Rectal smooth muscle tissue (tissue), 1 donor: Measurements from ENCODE around the gene DUSP21.
"Not testable (repeated sequence)": the region's sequence is repeated elsewhere in the genome, so short reads cannot be mapped to it uniquely, and the experiment has no call there.

ENCODE experiments used
- H3K27ac ChIP-seq: one replicate; pipeline ENCODE4 v1.7.0; 2013; ENCODE audit warnings: low read depth, low read length, inconsistent platforms
- H3K27me3 ChIP-seq: one replicate; pipeline ENCODE4 v1.7.0; 2013; ENCODE audit warnings: low read length; ENCODE audit not compliant: control insufficient read depth, insufficient read depth
- H3K36me3 ChIP-seq: one replicate; pipeline ENCODE4 v1.7.0; 2013; ENCODE audit warnings: low read length; ENCODE audit not compliant: control insufficient read depth, insufficient read depth
- H3K4me1 ChIP-seq: one replicate; pipeline ENCODE4 v1.7.0; 2013; ENCODE audit warnings: low read length; ENCODE audit not compliant: control insufficient read depth, insufficient read depth
- H3K4me3 ChIP-seq: one replicate; pipeline ENCODE4 v1.7.0; 2013; ENCODE audit warnings: low read length
- H3K9ac ChIP-seq: one replicate; pipeline ENCODE4 v1.7.0; 2013; ENCODE audit warnings: low read length

The DUSP21 gene

GRCh38 chrX:44882635-44883034, 38.8 kb downstream of the DUSP21 start:
- Histone ChIP-seq H3K9ac (no peak overlapping the region), H3K4me1 (no peaks in the 10 kb centered on the region), H3K36me3 (no peaks in the 10 kb centered on the region)

GRCh38 chrX:44884944-44885343, 41.1 kb downstream of the DUSP21 start:
- Histone ChIP-seq H3K4me3 (no peak overlapping the region), H3K9ac (no peak overlapping the region), H3K27me3 (no peaks in the 10 kb centered on the region), H3K36me3 (no peaks in the 10 kb centered on the region), H3K4me1 (no peaks in the 10 kb centered on the region), H3K27ac (no peak overlapping the region)

More at GRCh38 chrX:44882635-44883034, 38.8 kb downstream of the DUSP21 start:
- H3K27me3 ChIP-seq = no peaks in the 10 kb centered on the region
- H3K4me3 ChIP-seq = no peak overlapping the region
- no peak overlapping the region for H3K27ac ChIP-seq

GRCh38 chrX:44889824-44890223, 46.0 kb downstream of the DUSP21 start:
- no peaks in the 10 kb centered on the region for H3K27me3 ChIP-seq
- no peak overlapping the region for H3K27ac ChIP-seq
- no peak overlapping the region for H3K4me3 ChIP-seq
- H3K36me3 ChIP-seq = no peaks in the 10 kb centered on the region
- H3K4me1 ChIP-seq = no peaks in the 10 kb centered on the region
- no peak overlapping the region for H3K9ac ChIP-seq

- Histone ChIP-seq H3K27me3 (no peaks in the 10 kb centered on the region), H3K4me3 (no peak overlapping the region), H3K36me3 (no peaks in the 10 kb centered on the region), H3K9ac (no peak overlapping the region), H3K27ac (no peak overlapping the region), H3K4me1 (no peaks in the 10 kb centered on the region)
Observed at GRCh38 chrX:44890247-44890646, 46.4 kb downstream of the DUSP21 start.

GRCh38 chrX:44890687-44891086, 46.9 kb downstream of the DUSP21 start:
- not testable (repeated sequence) for H3K27ac ChIP-seq, H3K4me1 ChIP-seq, H3K36me3 ChIP-seq, H3K4me3 ChIP-seq, H3K27me3 ChIP-seq, H3K9ac ChIP-seq

- no peak overlapping the region for H3K27ac ChIP-seq
- H3K9ac ChIP-seq = no peak overlapping the region
- H3K4me3 ChIP-seq = no peak overlapping the region
Observed at GRCh38 chrX:44891642-44892041, 47.8 kb downstream of the DUSP21 start.

More at GRCh38 chrX:44891642-44892041, 47.8 kb downstream of the DUSP21 start:
- Histone ChIP-seq H3K36me3 (no peaks in the 10 kb centered on the region), H3K4me1 (no peaks in the 10 kb centered on the region), H3K27me3 (no peaks in the 10 kb centered on the region)
